ENCODE data around the gene TPBGL.

DNA sequence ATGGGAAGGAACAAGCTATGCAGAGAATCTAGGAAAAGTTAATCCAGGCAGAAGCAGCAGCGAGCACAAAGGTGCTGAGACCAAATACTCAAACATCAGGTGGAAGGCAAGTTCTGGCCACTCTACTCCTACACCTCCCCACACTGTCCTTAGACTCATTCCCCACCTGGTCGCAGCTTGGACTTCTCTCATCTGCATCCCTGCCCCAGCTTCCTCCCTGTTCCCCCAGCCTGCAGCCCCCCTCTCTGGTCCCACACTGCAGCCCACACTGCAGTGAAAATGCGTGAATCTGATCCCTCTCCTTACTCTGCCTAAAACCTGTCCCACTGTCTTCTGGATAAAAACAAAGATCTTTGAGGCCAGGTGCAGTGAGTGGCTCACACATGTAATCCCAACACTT lies 9.1 kb downstream of the TPBGL start:
- TF ChIP-seq, protein P1, sequence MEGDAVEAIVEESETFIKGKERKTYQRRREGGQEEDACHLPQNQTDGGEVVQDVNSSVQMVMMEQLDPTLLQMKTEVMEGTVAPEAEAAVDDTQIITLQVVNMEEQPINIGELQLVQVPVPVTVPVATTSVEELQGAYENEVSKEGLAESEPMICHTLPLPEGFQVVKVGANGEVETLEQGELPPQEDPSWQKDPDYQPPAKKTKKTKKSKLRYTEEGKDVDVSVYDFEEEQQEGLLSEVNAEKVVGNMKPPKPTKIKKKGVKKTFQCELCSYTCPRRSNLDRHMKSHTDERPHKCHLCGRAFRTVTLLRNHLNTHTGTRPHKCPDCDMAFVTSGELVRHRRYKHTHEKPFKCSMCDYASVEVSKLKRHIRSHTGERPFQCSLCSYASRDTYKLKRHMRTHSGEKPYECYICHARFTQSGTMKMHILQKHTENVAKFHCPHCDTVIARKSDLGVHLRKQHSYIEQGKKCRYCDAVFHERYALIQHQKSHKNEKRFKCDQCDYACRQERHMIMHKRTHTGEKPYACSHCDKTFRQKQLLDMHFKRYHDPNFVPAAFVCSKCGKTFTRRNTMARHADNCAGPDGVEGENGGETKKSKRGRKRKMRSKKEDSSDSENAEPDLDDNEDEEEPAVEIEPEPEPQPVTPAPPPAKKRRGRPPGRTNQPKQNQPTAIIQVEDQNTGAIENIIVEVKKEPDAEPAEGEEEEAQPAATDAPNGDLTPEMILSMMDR (IDR thresholded peaks at IDR 0.05 in 4 of 5, conservative IDR thresholded peaks at IDR 0.05 in 1 of 5), result no peak
- no peak for TF ChIP-seq POLR2A (IDR thresholded peaks at IDR 0.05)
